ENCODE data around the gene EIF2B1. TPM values are rescaled to one million over a fixed set of nuclear protein-coding genes. Genes with fewer than 3 reads are reported as not detected.

The EIF2B1 gene
- total RNA-seq, 1 donor from 2014 or later, result 85.1 TPM

DNA sequence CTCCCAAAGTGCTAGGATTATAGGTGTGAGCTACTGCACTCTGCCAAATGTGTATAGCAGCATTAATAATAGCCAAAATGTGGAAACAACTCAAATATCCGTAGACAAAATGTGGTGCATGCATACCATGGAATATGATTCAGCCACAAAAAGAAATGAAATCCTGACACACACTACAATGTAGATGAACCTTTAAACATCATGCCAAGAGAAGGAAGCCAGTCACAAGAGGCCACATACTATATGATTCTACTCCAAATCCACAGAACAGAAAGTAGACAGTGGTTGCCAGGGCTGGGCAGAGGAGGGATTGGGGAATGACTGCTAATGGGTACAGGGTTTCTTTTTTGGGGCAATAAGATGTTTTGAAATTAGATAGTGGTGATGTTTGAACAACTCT lies 56.9 kb downstream of the EIF2B1 start:
- TF ChIP-seq, protein P1, sequence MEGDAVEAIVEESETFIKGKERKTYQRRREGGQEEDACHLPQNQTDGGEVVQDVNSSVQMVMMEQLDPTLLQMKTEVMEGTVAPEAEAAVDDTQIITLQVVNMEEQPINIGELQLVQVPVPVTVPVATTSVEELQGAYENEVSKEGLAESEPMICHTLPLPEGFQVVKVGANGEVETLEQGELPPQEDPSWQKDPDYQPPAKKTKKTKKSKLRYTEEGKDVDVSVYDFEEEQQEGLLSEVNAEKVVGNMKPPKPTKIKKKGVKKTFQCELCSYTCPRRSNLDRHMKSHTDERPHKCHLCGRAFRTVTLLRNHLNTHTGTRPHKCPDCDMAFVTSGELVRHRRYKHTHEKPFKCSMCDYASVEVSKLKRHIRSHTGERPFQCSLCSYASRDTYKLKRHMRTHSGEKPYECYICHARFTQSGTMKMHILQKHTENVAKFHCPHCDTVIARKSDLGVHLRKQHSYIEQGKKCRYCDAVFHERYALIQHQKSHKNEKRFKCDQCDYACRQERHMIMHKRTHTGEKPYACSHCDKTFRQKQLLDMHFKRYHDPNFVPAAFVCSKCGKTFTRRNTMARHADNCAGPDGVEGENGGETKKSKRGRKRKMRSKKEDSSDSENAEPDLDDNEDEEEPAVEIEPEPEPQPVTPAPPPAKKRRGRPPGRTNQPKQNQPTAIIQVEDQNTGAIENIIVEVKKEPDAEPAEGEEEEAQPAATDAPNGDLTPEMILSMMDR (IDR thresholded peaks at IDR 0.05), result no peak
- no peak for TF ChIP-seq EZH2 (IDR thresholded peaks at IDR 0.05)
- no peak for TF ChIP-seq EZH2phosphoT487 (IDR thresholded peaks at IDR 0.05)
- Histone ChIP-seq H3K4me1 (no peaks in the 10 kb centered on the region), H4K20me1 (ENCODE audit: low read depth) (no peaks in the 10 kb centered on the region), H3K9me3 (ENCODE audit: low read depth) (no peaks in the 10 kb centered on the region), H3K27ac (no peak overlapping the region), H3K36me3 (no peaks in the 10 kb centered on the region), H3K9ac (no peak overlapping the region), H3K79me2 (ENCODE audit: low read depth) (peaks cover 6% of the 10 kb centered on the region), H2AFZ (replicated peaks) (no peak overlapping the region), H3K4me2 (no peak overlapping the region), H3K4me3 (no peak overlapping the region), H3K27me3 (no peaks in the 10 kb centered on the region), H3F3A (ENCODE audit: low read depth) (no peaks in the 10 kb centered on the region)
- no peak for DNase-seq (ENCODE audit: low spot score)
- peaks cover 4% of the 10 kb centered on the region for H3K27me3 Mint-ChIP-seq (ENCODE audit: insufficient read depth, low read depth)
- peaks cover 5% of the 10 kb centered on the region for H3K4me1 Mint-ChIP-seq
- H3K36me3 Mint-ChIP-seq, result peaks cover 5% of the 10 kb centered on the region
- no peak overlapping the region for H3K27ac Mint-ChIP-seq
- no peaks in the 10 kb centered on the region for H3K9me3 Mint-ChIP-seq
- H3K4me3 Mint-ChIP-seq, result no peak overlapping the region

- H3K36me3 ChIP-seq, result no peaks in the 10 kb centered on the region
- TF ChIP-seq, protein P1 (IDR thresholded peaks at IDR 0.05), result no peak
- TF ChIP-seq EZH2 (IDR thresholded peaks at IDR 0.05) (no peak), EZH2phosphoT487 (IDR thresholded peaks at IDR 0.05) (no peak)
- no peaks in the 10 kb centered on the region for H3K9me3 ChIP-seq (ENCODE audit: low read depth)
- H3K79me2 ChIP-seq (ENCODE audit: low read depth), result no peaks in the 10 kb centered on the region
- H3K9me3 Mint-ChIP-seq, result no peaks in the 10 kb centered on the region
- no peak overlapping the region for H3K27ac ChIP-seq
- no peak overlapping the region for H3K9ac ChIP-seq
- no peaks in the 10 kb centered on the region for H4K20me1 ChIP-seq (ENCODE audit: low read depth)
- no peaks in the 10 kb centered on the region for H3K4me1 ChIP-seq
- H3K4me3 Mint-ChIP-seq, result no peak overlapping the region
- H3K36me3 Mint-ChIP-seq, result peaks cover 5% of the 10 kb centered on the region
- no peaks in the 10 kb centered on the region for H3K27me3 ChIP-seq
- no peak overlapping the region for H2AFZ ChIP-seq (replicated peaks)
- H3F3A ChIP-seq (ENCODE audit: low read depth), result no peaks in the 10 kb centered on the region
- H3K27me3 Mint-ChIP-seq (ENCODE audit: insufficient read depth, low read depth), result peaks cover 7% of the 10 kb centered on the region
- no peak overlapping the region for H3K4me3 ChIP-seq
- DNase-seq (ENCODE audit: low spot score), result no peak
- H3K27ac Mint-ChIP-seq, result no peak overlapping the region
- H3K4me2 ChIP-seq, result no peak overlapping the region
- H3K4me1 Mint-ChIP-seq, result peaks cover 17% of the 10 kb centered on the region
These were observed 59.6 kb downstream of the EIF2B1 start for GRCh38 chr12:123573870-123574269.

DNA sequence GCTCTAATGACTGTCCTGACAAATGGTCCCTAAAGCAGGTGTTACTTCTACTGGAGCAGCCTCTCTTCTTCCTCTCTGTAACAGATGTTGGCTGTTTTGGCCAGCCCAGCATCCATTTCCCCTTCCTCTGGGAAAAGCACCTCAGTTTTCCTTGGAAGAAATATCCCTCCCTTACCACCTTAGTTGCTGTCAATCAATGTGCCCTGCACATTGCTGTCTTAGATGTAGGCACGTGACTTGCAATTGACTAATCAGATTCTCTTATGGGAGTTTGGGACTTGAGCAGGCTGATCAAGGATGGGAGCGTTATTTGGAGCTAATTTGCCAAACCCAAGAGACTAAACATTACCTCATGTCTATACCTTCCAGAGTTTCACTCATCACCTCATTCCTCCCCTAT lies 61.1 kb downstream of the EIF2B1 start:
- Histone ChIP-seq H3K36me3 (no peaks in the 10 kb centered on the region), H4K20me1 (ENCODE audit: low read depth) (no peaks in the 10 kb centered on the region), H2AFZ (replicated peaks) (no peak overlapping the region), H3K27me3 (no peaks in the 10 kb centered on the region), H3K9ac (no peak overlapping the region), H3K79me2 (ENCODE audit: low read depth) (no peaks in the 10 kb centered on the region), H3K4me1 (no peaks in the 10 kb centered on the region), H3K9me3 (ENCODE audit: low read depth) (no peaks in the 10 kb centered on the region), H3K27ac (no peak overlapping the region), H3K4me3 (no peak overlapping the region), H3K4me2 (no peak overlapping the region), H3F3A (ENCODE audit: low read depth) (no peaks in the 10 kb centered on the region)
- H3K4me1 Mint-ChIP-seq, result peaks cover 17% of the 10 kb centered on the region
- no peak overlapping the region for H3K4me3 Mint-ChIP-seq
- TF ChIP-seq EZH2phosphoT487 (IDR thresholded peaks at IDR 0.05), result no peak
- no peak for TF ChIP-seq EZH2 (IDR thresholded peaks at IDR 0.05)
- TF ChIP-seq, protein P1 (IDR thresholded peaks at IDR 0.05), result no peak
- DNase-seq (ENCODE audit: low spot score), result no peak
- no peaks in the 10 kb centered on the region for H3K9me3 Mint-ChIP-seq
- H3K36me3 Mint-ChIP-seq, result peaks cover 4% of the 10 kb centered on the region
- H3K27ac Mint-ChIP-seq, result no peak overlapping the region
- peaks cover 8% of the 10 kb centered on the region for H3K27me3 Mint-ChIP-seq (ENCODE audit: insufficient read depth, low read depth)
